ENCODE results near the gene ATP10B. TPM values are rescaled to one million over a fixed set of nuclear protein-coding genes. Genes with fewer than 3 reads are reported as not detected.

The ATP10B gene
- total RNA-seq, 1 experiment from 2014 or later = 0.11 TPM

GRCh38 chr5:160534125-160534524, 317.9 kb downstream of the ATP10B start:
- H3K27ac Mint-ChIP-seq = no peak overlapping the region
- ChIA-PET POLR2A (no interaction called here), CTCF (interaction anchor here (2.3 kb wide), 1 partner anchor 95 kb away, joined by 11 read pairs; no protein-coding TSS in a partner anchor)
- H3K27me3 Mint-ChIP-seq (ENCODE audit: low read depth) = no peaks in the 10 kb centered on the region
- no peak for ATAC-seq
- H3K9me3 Mint-ChIP-seq = peaks cover 5% of the 10 kb centered on the region; the same call in 1 of the 2 replicates
- no peak overlapping the region for H3K4me3 Mint-ChIP-seq
- H3K4me1 Mint-ChIP-seq = peaks cover 11% of the 10 kb centered on the region
- no peaks in the 10 kb centered on the region for H3K36me3 Mint-ChIP-seq
- no peak for DNase-seq (ENCODE audit: low spot score)
- TF ChIP-seq SP1 (CRISPR knock-in tag; conservative IDR thresholded peaks at IDR 0.05) (no peak), ARID4B (CRISPR knock-in tag; IDR thresholded peaks at IDR 0.05; ENCODE audit: borderline replicate concordance) (no peak)

GRCh38 chr5:160525471-160526261, 326.3 kb downstream of the ATP10B start:
- Mint-ChIP-seq H3K27ac (no peak overlapping the region), H3K27me3 (ENCODE audit: low read depth) (no peaks in the 10 kb centered on the region), H3K9me3 (peaks cover 5% of the 10 kb centered on the region; the same call in 1 of the 2 replicates), H3K36me3 (no peaks in the 10 kb centered on the region), H3K4me1 (peaks cover 11% of the 10 kb centered on the region), H3K4me3 (no peak overlapping the region)
- POLR2A ChIA-PET = no interaction called here
- ATAC-seq (no peak), DNase-seq (ENCODE audit: low spot score) (no peak)
- CTCF ChIA-PET = no interaction called here
- TF ChIP-seq, protein P1, sequence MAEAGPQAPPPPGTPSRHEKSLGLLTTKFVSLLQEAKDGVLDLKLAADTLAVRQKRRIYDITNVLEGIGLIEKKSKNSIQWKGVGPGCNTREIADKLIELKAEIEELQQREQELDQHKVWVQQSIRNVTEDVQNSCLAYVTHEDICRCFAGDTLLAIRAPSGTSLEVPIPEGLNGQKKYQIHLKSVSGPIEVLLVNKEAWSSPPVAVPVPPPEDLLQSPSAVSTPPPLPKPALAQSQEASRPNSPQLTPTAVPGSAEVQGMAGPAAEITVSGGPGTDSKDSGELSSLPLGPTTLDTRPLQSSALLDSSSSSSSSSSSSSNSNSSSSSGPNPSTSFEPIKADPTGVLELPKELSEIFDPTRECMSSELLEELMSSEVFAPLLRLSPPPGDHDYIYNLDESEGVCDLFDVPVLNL (CRISPR knock-in tag; IDR thresholded peaks at IDR 0.05; ENCODE audit: borderline replicate concordance, low read depth) = no peak
- TF ChIP-seq ZBTB43 (CRISPR knock-in tag; IDR thresholded peaks at IDR 0.05) = no peak

DNA sequence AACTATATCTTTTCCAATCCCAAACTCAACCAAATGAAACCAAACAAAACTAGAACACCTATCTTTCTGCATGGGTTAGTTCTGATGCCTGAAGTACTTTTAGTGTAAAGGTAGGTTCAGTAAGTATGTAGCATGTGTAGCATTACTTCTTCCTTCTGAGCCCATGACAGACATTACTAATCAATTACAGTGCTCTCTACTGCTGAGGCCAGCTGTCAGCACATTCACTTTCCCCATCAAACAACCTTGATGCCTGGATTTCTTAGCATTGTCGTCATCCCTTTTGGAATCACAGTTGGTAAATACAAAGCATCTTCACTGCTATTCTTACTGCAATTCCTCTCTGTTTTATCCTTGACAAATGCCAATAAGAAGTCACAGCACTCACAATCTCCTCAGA, 327.2 kb downstream of the ATP10B start:
- DNase-seq (ENCODE audit: low spot score) = no peak
- H3K9me3 Mint-ChIP-seq = peaks cover 5% of the 10 kb centered on the region; the same call in 1 of the 2 replicates
- TF ChIP-seq ZBTB21 (CRISPR knock-in tag; IDR thresholded peaks at IDR 0.05; ENCODE audit: borderline replicate concordance) = no peak
- no peak for TF ChIP-seq EMX1 (CRISPR knock-in tag; IDR thresholded peaks at IDR 0.05)
- TF ChIP-seq SP1 (CRISPR knock-in tag; conservative IDR thresholded peaks at IDR 0.05) = no peak
- no peak for TF ChIP-seq ZNF263 (CRISPR knock-in tag; IDR thresholded peaks at IDR 0.05; ENCODE audit: low read depth)
- TF ChIP-seq, protein P2, sequence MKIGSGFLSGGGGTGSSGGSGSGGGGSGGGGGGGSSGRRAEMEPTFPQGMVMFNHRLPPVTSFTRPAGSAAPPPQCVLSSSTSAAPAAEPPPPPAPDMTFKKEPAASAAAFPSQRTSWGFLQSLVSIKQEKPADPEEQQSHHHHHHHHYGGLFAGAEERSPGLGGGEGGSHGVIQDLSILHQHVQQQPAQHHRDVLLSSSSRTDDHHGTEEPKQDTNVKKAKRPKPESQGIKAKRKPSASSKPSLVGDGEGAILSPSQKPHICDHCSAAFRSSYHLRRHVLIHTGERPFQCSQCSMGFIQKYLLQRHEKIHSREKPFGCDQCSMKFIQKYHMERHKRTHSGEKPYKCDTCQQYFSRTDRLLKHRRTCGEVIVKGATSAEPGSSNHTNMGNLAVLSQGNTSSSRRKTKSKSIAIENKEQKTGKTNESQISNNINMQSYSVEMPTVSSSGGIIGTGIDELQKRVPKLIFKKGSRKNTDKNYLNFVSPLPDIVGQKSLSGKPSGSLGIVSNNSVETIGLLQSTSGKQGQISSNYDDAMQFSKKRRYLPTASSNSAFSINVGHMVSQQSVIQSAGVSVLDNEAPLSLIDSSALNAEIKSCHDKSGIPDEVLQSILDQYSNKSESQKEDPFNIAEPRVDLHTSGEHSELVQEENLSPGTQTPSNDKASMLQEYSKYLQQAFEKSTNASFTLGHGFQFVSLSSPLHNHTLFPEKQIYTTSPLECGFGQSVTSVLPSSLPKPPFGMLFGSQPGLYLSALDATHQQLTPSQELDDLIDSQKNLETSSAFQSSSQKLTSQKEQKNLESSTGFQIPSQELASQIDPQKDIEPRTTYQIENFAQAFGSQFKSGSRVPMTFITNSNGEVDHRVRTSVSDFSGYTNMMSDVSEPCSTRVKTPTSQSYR (CRISPR knock-in tag; IDR thresholded peaks at IDR 0.05) = no peak
- TF ChIP-seq ARID4B (CRISPR knock-in tag; IDR thresholded peaks at IDR 0.05; ENCODE audit: borderline replicate concordance) = no peak
- no peak for TF ChIP-seq RELA (CRISPR knock-in tag; IDR thresholded peaks at IDR 0.05; ENCODE audit: borderline replicate concordance)
- TF ChIP-seq ATF1 (CRISPR knock-in tag; IDR thresholded peaks at IDR 0.05) = no peak
- TF ChIP-seq ZNF416 (CRISPR knock-in tag; IDR thresholded peaks at IDR 0.05) = no peak
- TF ChIP-seq NR2C2 (CRISPR knock-in tag; IDR thresholded peaks at IDR 0.05) = no peak
- no peak for TF ChIP-seq ZNF317 (CRISPR knock-in tag; IDR thresholded peaks at IDR 0.05; ENCODE audit: borderline replicate concordance, low read depth)

More for the DNA sequence above, 327.2 kb downstream of the ATP10B start:
- H3K4me1 Mint-ChIP-seq = peaks cover 11% of the 10 kb centered on the region
- H3K36me3 Mint-ChIP-seq = no peaks in the 10 kb centered on the region
- H3K4me3 Mint-ChIP-seq = no peak overlapping the region
- ChIA-PET POLR2A (no interaction called here), CTCF (no interaction called here)
- no peak overlapping the region for H3K27ac Mint-ChIP-seq
- no peaks in the 10 kb centered on the region for H3K27me3 Mint-ChIP-seq (ENCODE audit: low read depth)
- ATAC-seq = no peak; the same call in 1 of the 2 replicates

All from WTC11 (cell line).